Activated naive CD8-positive, alpha-beta T cell (primary cell): ENCODE data around the gene HBB.
"Not testable (repeated sequence)": the region's sequence is repeated elsewhere in the genome, so short reads cannot be mapped to it uniquely, and the experiment has no call there.

ENCODE experiments used
- H3K27ac Mint-ChIP-seq: one replicate; pipeline ENCODE4 v1.8.0; 2021; ENCODE audit warnings: mixed read lengths
- H3K27me3 Mint-ChIP-seq: one replicate; pipeline ENCODE4 v1.8.0; 2021; ENCODE audit warnings: mixed read lengths
- H3K36me3 Mint-ChIP-seq: one replicate; pipeline ENCODE4 v1.8.0; 2021; ENCODE audit warnings: mixed read lengths
- H3K4me1 Mint-ChIP-seq: one replicate; pipeline ENCODE4 v1.8.0; 2021; ENCODE audit warnings: low read depth, mixed read lengths
- H3K4me3 Mint-ChIP-seq: one replicate; pipeline ENCODE4 v1.8.0; 2021; ENCODE audit warnings: mild to moderate bottlenecking, mixed read lengths
- H3K9me3 Mint-ChIP-seq: one replicate; pipeline ENCODE4 v1.8.0; 2021; ENCODE audit warnings: low read depth, mixed read lengths

Gene HBB

DNA sequence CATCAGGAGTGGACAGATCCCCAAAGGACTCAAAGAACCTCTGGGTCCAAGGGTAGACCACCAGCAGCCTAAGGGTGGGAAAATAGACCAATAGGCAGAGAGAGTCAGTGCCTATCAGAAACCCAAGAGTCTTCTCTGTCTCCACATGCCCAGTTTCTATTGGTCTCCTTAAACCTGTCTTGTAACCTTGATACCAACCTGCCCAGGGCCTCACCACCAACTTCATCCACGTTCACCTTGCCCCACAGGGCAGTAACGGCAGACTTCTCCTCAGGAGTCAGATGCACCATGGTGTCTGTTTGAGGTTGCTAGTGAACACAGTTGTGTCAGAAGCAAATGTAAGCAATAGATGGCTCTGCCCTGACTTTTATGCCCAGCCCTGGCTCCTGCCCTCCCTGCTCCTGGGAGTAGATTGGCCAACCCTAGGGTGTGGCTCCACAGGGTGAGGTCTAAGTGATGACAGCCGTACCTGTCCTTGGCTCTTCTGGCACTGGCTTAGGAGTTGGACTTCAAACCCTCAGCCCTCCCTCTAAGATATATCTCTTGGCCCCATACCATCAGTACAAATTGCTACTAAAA, at the start of gene HBB:
Gene HBB (minus strand): TSS at position 340 of the 579 bp plus-strand sequence. CDS start 50 bp downstream, at position 290.
- Mint-ChIP-seq H3K9me3 (no peaks in the 10 kb centered on the region), H3K27me3 (peaks cover 4% of the 10 kb centered on the region), H3K36me3 (no peaks in the 10 kb centered on the region), H3K4me3 (no peak within 1 kb of the TSS), H3K4me1 (no peaks in the 10 kb centered on the region), H3K27ac (no peak within 1 kb of the TSS)

- peaks cover 2% of the 10 kb centered on the region for H3K27me3 Mint-ChIP-seq
- no peak overlapping the region for H3K27ac Mint-ChIP-seq
- no peaks in the 10 kb centered on the region for H3K9me3 Mint-ChIP-seq
- no peaks in the 10 kb centered on the region for H3K4me1 Mint-ChIP-seq
- no peaks in the 10 kb centered on the region for H3K36me3 Mint-ChIP-seq
- H3K4me3 Mint-ChIP-seq: no peak overlapping the region
Observed at GRCh38 chr11:5275369-5276110, 48.7 kb upstream of the HBB start.

GRCh38 chr11:5274395-5274794, 47.5 kb upstream of the HBB start:
- Mint-ChIP-seq H3K9me3 (no peaks in the 10 kb centered on the region), H3K4me1 (no peaks in the 10 kb centered on the region), H3K27ac (no peak overlapping the region), H3K36me3 (no peaks in the 10 kb centered on the region), H3K27me3 (peaks cover 2% of the 10 kb centered on the region), H3K4me3 (no peak overlapping the region)

DNA sequence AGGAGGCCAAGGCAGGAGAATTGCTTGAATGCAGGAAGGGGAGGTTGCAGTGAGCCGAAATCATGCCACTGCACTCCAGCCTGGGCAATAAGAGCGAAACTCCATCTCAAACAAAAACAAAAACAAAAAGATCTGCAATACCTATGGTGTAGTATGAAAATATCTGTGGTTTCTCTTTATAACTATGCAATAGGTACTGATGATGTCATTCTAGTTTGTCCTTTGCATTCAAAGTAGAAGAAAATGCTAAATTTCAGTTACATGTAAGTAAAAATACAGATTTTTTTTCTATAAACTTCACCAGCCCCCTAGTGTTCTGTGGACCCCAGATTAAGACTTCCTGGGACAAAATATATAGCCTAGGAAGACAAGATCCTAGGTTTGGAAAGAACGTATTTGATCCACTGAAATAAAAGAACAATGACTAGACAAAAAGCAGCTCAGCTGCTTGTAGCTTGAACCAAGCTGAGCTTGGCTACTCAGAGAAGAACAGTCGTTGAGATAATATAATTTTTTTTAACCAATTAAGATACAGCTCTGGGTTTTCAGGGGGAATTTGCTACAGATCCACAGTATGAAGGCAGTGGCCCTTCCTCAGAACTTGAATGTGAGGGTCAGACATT, 45.6 kb upstream of the HBB start:
- H3K9me3 Mint-ChIP-seq: no peaks in the 10 kb centered on the region
- no peak overlapping the region for H3K4me3 Mint-ChIP-seq
- H3K27me3 Mint-ChIP-seq: peaks cover 2% of the 10 kb centered on the region
- no peaks in the 10 kb centered on the region for H3K4me1 Mint-ChIP-seq
- H3K36me3 Mint-ChIP-seq: no peaks in the 10 kb centered on the region
- H3K27ac Mint-ChIP-seq: no peak overlapping the region

- no peaks in the 10 kb centered on the region for H3K4me1 Mint-ChIP-seq
- no peaks in the 10 kb centered on the region for H3K9me3 Mint-ChIP-seq
- no peaks in the 10 kb centered on the region for H3K36me3 Mint-ChIP-seq
- peaks cover 2% of the 10 kb centered on the region for H3K27me3 Mint-ChIP-seq
- H3K27ac Mint-ChIP-seq: no peak within 1 kb of the TSS
- H3K4me3 Mint-ChIP-seq: no peak within 1 kb of the TSS
Observed at GRCh38 chr11:5269715-5270147, 42.9 kb upstream of the HBB start, which contains the start of gene HBE1. TSS of gene HBE1 (minus strand) at chr11:5269945. CDS start at chr11:5269890, 55 bp downstream.

DNA sequence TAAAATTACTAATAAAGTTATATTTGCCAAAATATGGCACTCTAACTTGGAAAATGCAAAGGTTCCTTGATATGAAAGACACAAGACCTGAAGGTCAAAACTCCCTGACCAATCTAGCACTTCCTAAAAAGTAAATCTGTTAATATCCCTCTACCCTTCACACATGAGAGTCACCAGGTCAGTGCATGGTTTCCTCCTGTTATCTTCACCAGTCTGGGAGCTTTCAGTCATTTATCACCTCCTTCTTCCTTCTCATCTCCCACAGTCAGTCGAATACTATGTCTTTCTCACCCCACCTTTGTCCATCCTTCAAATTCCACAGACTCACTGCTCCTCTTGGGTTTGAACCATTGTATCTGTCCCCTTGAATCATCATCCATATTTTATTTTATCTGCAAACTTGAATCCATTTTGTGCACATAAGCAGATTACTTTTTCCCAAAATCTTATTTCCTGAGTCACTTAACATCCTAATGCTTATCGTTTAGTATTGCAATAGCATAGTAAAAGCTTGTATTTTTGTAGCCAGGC, 40.2 kb upstream of the HBB start:
- Mint-ChIP-seq H3K9me3 (no peaks in the 10 kb centered on the region), H3K27me3 (peaks cover under 1% of the 10 kb centered on the region), H3K4me1 (no peaks in the 10 kb centered on the region), H3K36me3 (no peaks in the 10 kb centered on the region), H3K27ac (no peak overlapping the region), H3K4me3 (no peak overlapping the region)

- Mint-ChIP-seq H3K36me3 (no peaks in the 10 kb centered on the region), H3K9me3 (no peaks in the 10 kb centered on the region), H3K4me3 (no peak overlapping the region), H3K27me3 (peaks cover 1% of the 10 kb centered on the region), H3K4me1 (no peaks in the 10 kb centered on the region), H3K27ac (no peak overlapping the region)
Observed at GRCh38 chr11:5266609-5267008, 39.7 kb upstream of the HBB start.

- Mint-ChIP-seq H3K27me3 (peaks cover 3% of the 10 kb centered on the region), H3K4me3 (no peak overlapping the region), H3K27ac (no peak overlapping the region), H3K4me1 (no peaks in the 10 kb centered on the region), H3K36me3 (no peaks in the 10 kb centered on the region), H3K9me3 (no peaks in the 10 kb centered on the region)
Observed at GRCh38 chr11:5265832-5266231, 39.0 kb upstream of the HBB start.

DNA sequence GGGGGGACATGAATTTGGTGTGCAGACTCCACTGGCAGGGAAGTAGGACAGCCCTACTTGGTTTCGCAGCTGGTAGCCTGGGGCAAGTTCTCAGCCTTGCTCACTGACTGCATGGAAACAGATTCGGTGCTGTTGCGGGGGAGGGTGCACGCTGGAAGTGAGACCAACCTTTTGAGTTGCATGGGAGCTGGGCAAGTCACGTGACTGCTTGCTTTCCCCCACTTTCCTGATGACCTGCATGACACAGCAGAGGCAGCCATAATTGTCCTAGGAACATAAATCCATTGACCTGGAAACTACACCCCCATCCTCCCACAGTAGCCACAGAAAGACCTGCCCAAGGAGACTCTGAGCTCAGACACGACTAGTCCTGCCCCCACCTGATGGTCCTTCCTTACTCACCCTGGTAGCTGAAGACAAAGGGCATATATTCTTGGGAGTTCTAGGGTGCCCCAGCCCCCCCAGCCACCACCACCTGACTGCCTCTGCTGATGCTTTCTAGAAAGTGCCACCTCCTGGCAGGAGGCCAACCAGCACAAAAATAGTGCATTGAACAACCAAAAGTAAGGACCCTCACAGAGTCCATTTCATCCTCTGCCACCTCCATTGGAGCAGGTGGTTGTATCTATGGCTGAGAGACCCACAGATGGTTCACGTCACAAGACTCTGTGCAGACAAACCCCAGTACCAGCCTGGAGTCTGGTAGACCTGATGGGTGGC, 31.8 kb upstream of the HBB start:
- H3K36me3 Mint-ChIP-seq: no peaks in the 10 kb centered on the region
- H3K9me3 Mint-ChIP-seq: peaks cover 5% of the 10 kb centered on the region
- no peak overlapping the region for H3K4me3 Mint-ChIP-seq
- peaks cover 6% of the 10 kb centered on the region for H3K27me3 Mint-ChIP-seq
- no peak overlapping the region for H3K27ac Mint-ChIP-seq
- no peaks in the 10 kb centered on the region for H3K4me1 Mint-ChIP-seq

GRCh38 chr11:5257296-5257695, 30.4 kb upstream of the HBB start:
- H3K4me1 Mint-ChIP-seq: no peaks in the 10 kb centered on the region
- H3K4me3 Mint-ChIP-seq: no peak overlapping the region
- peaks cover 5% of the 10 kb centered on the region for H3K9me3 Mint-ChIP-seq
- no peak overlapping the region for H3K27ac Mint-ChIP-seq
- peaks cover 6% of the 10 kb centered on the region for H3K27me3 Mint-ChIP-seq
- no peaks in the 10 kb centered on the region for H3K36me3 Mint-ChIP-seq

GRCh38 chr11:5254646-5255413, 28.0 kb upstream of the HBB start, which contains the start of gene HBG2:
TSS of gene HBG2 (minus strand) at chr11:5254781. CDS start at chr11:5254728, 53 bp downstream.
- H3K27ac Mint-ChIP-seq, H3K36me3 Mint-ChIP-seq, H3K4me1 Mint-ChIP-seq: not testable (repeated sequence)

DNA sequence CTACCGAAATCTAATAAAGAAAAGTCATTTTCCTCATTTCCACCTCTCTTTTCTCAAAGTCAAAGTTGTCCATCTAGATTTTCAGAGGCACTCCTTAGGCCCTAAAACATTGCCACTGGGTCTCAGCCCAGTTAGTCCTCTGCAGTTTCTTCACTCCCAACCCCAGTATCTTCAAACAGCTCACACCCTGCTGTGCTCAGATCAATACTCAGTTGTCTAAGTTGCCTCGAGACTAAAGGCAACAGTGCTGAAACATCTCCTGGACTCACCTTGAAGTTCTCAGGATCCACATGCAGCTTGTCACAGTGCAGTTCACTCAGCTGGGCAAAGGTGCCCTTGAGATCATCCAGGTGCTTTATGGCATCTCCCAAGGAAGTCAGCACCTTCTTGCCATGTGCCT, 27.2 kb upstream of the HBB start:
- H3K4me1 Mint-ChIP-seq, H3K27me3 Mint-ChIP-seq, H3K9me3 Mint-ChIP-seq, H3K4me3 Mint-ChIP-seq, H3K27ac Mint-ChIP-seq, H3K36me3 Mint-ChIP-seq: not testable (repeated sequence)

More at GRCh38 chr11:5254646-5255413, 28.0 kb upstream of the HBB start, which contains the start of gene HBG2:
- H3K4me3 Mint-ChIP-seq, H3K27me3 Mint-ChIP-seq, H3K9me3 Mint-ChIP-seq: not testable (repeated sequence)

DNA sequence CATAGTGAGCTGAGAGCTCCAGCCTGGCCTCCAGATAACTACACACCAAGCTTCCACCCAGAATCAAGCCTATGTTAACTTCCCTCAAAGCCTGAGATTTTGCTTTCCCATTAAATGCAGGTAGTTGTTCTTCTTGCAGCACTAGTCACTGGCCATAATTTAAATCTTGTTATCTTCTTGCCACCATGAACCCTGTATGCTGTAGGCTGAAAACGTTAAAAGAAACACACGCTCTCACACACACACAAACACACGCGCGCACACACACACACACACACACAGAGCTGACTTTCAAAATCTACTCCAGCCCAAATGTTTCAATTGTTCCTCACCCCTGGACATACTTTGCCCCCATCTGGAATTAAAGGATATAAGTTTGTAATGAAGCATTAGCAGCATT, 26.6 kb upstream of the HBB start:
- H3K27me3 Mint-ChIP-seq, H3K27ac Mint-ChIP-seq, H3K4me3 Mint-ChIP-seq, H3K36me3 Mint-ChIP-seq, H3K4me1 Mint-ChIP-seq, H3K9me3 Mint-ChIP-seq: not testable (repeated sequence)

DNA sequence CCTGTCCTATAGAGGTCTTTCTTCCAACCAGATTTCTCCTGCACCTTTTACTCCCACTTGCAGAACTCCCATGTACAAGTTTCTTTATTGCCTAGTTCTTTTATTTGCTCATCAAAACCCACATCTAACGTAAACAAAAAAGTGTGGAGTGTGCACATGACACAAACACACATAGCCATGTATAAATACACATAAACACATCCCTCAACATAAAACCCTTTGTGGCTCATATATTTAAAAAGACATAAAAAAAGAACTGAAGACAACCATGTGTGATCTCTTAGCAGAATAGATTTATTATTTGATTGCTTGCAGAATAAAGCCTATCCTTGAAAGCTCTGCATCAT, 26.0 kb upstream of the HBB start:
- Mint-ChIP-seq H3K27ac (no peak overlapping the region), H3K4me1 (no peaks in the 10 kb centered on the region)

More for the DNA sequence above, 26.0 kb upstream of the HBB start:
- Mint-ChIP-seq H3K36me3 (no peaks in the 10 kb centered on the region), H3K9me3 (no peaks in the 10 kb centered on the region), H3K27me3 (peaks cover 4% of the 10 kb centered on the region), H3K4me3 (no peak overlapping the region)
